Inflammatory macrophage treated with lipopolysaccharide for 4 hours (primary cell): ENCODE measurements around the gene THADA.
"Not testable (repeated sequence)": the region's sequence is repeated elsewhere in the genome, so short reads cannot be mapped to it uniquely, and the experiment has no call there.

ENCODE experiments used
- DNase-seq: peaks from one replicate; pipeline ENCODE4 v3.0.0-alpha.2; 2020

The THADA gene

DNA sequence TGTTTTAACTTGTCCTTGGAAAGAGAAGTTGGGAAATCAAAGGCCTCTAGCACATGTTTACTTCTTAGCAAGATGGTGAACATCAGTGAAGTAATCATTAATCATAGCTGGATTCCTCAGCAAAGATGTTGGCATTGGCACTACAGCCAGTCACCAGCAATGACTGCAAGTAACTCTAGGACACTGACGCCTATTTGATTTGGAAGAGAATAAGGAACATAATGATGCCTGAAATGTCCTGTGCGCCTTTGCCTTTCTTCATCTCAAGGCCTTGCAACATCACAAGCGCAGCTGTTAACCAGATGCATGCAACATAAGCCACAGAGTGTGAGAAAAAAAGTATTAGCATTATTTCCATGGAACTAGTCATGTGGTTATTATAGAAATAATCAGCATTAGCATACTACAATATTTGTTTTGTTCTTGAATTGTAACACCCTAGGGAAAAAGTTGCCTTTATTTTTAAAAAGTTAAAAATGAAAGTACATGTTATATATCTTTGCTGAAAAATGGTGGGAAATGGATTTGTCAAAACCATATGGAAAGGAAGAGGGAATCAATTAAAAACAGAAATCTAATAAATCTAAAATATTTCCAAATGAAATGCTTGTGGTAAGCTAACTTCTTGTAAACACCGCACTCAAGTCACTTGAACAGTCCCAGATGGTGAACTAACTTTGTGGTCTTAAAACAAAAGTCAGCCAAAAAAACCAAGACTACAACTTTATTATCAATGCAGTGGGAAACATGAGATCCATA, 55.6 kb downstream of the THADA start:
- DNase-seq, result peak; percentile 97

DNA sequence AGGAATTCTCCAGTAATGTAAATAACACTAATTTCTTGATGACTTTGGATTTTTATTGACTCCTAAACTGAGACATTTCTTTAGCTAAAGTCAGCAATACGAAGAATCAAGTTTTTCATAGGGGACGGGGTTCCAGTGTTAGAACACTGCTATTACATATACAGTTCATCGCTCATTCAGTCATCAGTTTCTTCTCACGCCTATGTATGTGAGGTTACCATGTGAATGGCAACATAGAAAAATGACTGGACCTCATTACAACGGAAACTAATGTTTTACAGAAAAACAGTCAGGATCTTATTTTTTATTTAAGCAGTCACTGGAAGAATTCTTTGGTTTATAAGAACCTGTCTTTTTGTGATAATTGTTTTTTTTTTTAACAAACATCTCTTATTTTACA, 56.4 kb downstream of the THADA start:
- no peak for DNase-seq

DNA sequence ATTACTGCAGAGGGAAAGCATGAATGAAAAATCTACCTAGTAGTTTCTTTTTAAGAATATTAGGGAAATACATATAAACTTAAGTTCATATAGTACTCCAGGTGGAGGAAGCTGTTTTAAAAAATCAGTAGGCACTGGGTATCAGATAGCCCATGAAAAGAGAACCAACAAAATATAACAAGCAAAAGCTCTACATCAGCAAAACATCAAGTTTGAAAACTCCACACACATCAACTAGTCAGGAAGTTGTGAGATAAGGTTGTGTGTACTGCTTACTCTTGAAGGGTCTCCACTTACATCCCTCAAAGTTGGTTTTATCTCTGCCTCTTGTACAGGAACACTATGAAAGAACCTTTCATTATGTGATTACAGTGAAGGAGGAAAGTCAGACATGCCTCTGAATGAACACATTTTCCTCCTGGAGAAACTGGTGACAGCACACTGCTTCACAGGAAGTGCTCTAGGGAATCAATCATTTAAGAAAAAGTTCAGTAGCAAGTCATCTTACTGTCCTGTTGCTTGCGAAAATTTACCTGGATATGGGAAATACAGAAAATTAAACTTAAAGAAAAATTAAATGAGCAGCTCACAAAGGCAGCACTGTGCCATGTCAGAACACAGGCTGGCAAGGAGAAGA, 57.7 kb downstream of the THADA start:
- no peak for DNase-seq

DNA sequence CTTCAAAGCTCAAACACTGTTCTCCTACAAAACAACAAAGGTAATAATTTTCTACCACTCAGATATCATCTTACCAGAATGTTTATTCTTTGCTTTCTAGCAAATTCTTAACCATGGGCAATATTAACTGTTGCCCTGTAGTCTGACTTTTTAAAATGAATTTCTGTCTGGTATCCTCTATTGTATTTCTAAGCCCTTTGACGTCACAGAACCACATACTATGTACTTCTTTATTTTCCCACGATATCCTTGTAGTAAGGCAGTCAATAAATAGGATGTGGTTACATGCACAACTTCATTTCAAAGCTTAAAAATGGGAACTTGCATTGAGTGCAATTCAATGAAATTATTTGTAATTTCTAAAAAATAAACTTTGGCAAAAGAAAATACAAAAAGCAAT, 58.7 kb downstream of the THADA start:
- DNase-seq, result peak; percentile 90

DNA sequence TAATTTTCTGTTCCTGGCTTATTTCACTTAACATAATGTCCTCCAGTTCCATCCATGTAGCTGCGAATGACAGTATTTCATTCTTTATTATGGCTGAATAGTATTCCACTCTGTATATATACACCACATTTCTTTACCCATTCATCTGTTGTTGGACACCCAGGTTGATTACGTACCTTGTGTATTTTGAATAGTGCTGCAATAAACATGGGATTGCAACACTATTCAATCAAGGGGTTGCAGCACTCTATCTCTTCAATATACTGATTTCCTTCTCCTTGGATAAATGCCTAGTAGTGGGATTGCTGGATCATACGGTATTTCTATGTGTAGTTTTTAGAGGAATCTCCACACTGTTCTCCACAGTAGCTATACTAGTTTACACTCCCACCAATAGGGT, 61.3 kb downstream of the THADA start:
- DNase-seq, result no peak

DNA sequence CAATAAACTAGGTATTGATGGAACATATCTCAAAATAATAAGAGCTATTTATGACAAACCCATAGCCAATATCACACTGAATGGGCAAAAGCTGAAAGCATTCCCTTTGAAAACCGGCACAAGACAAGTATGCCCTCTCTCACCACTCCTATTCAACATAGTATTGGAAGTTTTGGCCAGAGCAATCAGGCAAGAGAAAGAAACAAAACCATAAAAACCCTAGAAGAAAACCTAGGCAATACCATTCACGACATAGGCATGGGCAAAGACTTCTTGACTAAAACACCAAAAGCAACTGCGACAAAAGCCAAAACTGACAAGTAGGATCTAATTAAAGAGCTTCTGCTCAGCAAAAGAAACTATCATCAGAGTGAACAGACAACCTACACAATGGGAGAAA, 63.3 kb downstream of the THADA start:
- DNase-seq, result not testable (repeated sequence)

DNA sequence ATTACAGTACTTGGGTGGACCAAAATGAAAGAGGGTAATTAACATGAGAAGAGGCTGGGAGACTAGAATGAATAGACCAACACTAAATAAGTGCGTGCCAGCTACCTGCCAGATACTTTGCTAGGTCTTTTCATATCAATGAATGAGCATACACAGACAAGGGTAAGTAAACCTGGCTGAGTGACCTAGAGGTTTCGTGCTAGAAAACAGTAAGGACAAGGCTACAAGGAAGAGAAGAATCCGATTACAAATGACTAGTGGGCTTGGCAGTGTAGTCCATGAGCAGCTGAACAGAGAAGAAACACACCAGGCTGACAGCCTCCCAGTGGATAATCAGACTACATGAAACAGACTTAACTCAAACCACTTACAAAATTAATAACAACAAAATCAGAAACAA, 64.6 kb downstream of the THADA start:
- no peak for DNase-seq

DNA sequence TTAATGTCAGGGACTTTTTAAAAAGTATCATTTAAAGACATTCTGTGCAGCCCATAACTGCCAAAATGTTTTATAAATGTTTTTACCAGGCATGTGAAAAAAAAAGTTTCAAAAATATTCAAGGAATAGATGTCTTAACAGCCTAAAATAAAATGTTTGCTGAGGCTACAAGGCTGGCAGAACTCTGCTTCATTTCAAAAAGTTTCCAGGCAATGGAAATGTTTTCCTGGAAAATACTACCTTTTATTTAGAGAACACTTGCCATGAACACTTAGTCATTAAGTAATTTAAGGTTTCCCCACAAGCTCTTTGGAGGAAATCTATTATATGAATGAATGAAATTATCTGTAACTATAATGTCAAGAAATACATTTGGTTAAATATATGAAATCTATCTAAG, 68.8 kb downstream of the THADA start:
- no peak for DNase-seq

DNA sequence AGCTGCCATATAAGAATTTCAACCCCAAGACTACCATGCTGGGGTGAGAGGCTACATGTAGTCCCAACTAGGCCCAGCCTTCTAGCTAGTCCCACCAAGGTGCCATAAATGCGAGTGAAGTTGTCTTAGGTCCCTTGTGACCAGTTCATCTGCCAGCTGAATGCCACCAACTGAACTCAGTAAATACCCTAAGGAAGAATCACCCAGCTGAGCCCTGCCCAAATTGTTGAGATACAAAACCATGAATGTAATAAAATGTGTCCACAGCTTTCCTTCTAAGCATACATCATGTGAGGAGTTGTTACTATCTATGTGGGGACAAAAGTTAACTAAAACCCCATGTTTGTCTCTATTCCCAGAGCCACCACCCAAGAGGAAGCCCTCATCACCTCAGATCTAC, 70.3 kb downstream of the THADA start:
- no peak for DNase-seq

DNA sequence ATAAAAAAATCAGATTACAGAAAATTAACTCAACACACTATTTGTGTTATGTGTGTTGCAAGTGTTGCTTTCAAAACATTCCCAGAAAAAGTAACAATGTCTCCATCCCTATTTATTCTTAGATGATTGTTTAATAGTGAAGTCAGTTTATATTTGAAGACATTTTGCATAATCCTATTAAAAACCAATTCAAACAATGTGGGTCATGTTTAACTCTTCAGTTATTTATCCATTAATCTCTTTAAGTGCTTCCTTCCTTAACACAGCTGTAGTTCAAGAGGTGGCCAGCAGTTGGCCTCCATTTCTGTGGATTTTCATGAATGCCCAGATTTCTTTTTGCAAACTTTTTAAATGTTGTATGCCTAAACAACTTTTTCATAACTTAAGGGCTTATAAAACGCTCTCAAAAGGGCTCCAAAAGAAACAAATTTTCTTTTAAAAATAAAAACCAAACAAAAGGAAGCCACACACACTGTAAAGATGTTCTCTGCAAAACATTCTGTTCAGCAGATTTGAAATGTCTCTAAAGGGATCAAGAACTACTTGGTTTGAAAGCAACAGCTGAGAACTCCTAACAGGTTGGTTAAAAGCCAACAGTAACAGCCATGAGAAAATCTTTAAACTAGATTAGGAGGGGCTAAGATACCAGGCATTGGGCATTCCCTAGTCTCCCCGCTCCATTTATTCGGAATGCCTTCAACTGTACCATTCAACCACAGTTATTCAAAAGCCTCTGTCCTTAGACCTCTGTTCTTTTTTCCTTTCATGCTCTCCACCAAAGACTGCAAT, 71.5 kb downstream of the THADA start:
- no peak for DNase-seq

DNA sequence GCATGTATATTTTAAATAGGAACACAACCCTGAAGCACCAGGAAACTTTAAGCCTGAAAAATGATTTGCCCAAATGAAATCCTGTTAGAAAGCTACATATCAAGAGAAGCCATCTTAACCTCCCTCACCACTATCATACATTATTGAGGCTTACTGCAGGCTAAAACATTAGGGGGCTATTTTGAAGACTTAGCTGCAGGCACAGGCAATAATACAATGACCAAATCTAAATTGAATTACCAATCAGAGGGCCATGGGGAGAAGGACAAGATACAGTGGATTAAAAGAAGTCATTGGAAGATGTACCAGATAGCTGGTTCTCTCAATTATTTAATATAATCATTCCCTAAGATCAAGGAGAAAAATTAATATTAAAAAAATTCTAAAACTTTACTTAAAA, 73.7 kb downstream of the THADA start:
- DNase-seq, result no peak

DNA sequence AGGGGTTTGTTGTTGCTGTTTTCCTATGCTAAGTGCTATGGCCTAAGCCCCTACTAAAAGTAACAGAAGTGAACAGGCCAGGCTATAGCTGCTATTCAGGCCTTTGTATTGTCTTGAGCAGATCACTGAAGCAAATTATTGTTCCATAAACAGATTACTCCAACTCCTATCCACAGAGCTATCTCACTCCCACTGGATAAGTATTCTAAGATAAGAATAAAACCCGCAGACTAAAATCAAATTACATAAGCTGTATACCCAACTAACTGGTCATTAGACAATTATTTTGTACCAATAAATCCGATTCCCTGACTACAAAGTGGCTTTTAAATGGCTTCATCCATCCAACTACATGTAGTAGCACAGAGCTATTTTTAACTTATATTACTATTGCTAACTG, 74.3 kb downstream of the THADA start:
- no peak for DNase-seq

DNA sequence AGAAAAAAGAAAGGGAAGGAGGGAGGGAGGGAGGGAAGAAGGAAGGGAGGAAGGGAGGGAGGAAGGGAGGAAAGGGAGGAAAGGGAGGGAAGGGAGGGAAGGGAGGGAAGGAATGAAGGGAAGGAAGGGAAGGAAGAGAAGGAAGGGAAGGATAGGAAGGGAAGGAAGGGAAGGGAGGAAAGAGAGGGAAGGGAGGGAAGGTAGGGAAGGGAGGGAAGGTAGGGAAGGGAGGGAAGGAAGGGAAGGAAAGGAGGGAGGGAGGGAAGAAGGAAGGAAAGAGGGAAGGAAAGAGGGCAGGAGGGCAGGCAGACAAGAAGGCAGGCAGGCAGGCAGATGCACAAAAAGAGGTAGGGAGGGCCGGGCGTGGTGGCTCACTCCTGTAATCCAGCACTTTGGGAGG, 74.9 kb downstream of the THADA start:
- no peak for DNase-seq

DNA sequence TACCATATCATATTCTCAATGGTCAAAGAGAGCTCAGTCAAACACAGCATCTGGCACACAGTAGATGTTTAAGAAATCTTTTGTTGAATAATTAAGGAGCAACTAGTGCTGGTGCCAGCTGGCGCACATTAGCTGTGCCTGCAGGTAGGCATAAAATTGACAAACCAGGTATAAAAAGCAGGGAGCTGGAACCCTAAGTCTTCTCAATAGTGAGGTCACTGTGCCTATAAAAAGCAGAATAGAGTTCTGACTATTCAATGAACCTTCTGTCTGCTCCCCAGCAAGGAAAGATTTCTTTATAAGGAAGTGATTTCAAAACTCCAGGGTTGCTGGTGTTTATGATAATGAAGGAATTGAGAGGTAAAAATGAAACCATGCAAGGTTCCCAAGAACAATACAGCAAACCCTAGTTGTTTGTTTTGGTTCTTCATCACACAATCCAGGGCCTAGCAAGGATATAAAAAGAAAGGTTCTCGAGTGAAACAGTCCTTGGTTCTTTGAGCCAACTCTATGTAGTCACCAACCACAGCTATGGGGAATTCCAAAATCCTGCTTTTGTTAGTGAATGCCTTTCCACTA, 76.1 kb downstream of the THADA start:
- peak; percentile 79 for DNase-seq

DNA sequence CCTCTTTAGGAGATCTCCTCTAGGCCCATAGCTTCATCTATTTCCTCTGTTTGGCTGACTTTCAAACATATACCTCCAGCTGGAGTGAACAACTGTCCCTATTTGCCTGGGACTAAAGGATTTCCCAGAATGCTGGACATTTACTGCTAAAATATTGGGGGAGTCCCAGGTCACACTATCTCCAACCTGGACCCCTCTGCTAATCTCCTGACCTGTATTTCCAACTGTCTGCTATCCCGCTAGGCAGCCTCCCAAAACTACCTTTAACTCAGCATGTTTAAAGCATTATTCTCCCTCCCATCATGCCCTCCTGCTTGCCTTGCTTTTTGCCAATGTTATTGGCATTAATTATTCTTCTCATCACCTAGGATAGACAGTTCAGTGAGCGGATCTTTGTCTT, 77.1 kb downstream of the THADA start:
- no peak for DNase-seq

DNA sequence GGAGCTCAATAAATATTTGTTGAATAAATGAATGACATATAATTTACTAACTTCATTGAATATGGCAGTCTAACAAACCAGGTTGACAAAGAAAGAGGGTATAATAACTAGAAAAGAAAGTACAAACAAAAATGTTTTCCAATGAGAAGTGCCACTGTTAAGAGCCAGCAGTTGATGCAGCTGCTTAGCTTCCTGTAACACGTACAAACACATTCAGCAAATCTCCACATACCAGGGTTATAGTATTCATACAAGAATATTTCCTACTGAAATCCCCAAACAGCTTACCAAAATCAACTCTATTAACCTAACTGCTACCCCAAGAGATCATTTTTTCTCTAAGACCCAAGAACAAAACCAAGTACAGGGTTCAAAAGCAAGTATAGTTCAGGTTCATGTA, 77.7 kb downstream of the THADA start:
- DNase-seq, result no peak

DNA sequence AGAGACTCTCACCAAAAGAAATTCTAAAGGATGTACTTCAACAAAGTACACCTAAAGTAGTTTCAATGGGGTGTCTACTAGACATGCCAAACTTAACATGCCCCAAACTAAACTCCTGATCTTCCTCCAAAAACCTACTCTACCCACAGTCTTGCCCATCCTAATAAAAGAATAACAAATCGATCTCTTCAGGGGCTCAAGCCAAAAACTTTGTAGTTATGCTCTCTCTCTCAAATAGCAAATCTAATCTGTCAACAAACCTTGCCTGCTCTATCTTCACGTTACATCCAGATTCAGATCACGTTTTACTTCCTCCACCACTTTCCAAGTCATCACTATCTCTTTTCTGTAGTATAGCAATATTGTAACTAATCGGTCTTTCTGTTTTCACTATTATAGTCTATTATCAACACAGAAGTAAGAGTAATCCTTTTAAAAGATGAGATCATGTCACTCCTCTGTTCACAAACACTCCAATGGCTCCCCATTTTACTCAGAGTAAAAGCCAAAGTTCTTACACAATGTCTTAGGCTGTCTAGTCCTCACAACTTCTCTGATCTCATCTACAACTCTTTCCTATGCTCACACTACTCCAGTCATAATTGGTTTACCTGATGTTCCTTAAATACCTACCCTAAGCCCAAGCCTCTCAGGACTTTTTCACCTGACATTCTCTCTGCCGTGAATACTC, 79.9 kb downstream of the THADA start:
- DNase-seq, result peak; percentile 7

DNA sequence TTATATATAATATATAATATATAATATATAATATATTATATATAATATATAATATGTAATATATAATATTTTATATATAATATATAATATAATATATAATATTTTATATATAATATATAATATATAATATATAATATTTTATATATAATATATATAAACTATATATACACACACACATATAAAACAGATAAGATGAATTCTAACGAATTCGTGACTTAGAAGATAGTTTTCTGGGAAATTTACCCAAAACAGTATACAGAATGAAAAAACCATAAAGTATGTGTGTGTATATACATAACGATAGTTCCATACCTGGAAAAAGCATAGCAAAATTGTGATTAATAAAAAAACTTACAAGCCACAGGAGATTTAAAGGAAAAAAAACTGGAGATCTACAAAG, 80.6 kb downstream of the THADA start:
- DNase-seq, result no peak

DNA sequence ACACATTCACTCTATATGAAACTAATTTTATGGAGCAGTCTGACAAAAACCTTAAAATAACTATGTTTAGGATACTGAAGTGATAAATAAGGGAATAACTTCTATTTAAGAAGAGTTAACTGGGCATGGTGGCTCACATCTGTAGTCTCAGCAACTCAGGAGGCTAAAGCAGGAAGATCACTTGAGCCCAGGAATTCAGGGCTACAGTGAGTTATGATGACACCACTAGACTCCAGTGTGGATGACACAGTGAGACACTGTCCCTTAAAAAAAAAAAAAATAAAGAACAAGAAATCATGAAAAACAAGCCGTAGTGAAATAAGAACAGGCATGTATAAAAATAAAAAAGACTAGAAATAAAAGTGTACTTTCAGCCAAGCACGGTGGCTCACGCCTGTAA, 82.0 kb downstream of the THADA start:
- no peak for DNase-seq

DNA sequence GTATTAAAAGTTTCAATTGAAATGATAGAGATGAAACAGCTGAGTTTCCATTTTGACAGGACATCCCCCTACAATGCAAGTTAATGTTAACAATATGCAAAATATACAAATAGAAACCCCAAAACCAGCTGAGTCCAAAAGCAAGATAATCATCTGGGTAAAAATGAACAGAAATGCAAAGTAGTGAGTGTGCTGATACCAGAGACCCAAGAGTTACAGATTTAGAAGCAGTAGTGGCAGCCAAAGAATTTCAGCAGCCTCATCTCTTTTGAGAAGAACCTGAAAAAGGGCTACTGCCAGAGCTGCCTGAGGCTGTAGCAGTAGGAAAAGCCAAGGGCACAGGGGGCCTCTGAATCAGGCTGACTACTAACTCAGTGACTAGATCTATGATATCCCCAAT, 82.6 kb downstream of the THADA start:
- DNase-seq, result no peak

DNA sequence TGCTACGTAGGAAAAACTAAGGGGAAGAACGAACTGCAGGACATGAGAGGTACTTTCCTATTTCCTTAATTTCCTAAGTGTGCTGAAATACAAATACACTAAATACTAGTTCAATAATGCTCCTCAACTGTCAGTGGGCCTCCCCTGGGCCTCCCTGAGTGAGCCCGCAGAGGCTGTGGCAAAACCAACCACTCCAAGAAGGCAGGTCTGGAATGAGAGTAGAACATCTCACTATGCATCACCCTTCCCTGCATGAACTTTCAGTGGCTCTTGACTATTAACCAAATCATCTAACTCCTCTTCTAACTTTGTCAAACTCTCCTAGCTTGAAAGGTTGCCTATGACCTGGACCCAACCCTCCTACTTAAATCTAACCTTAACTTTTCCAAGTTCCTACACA, 84.6 kb downstream of the THADA start:
- DNase-seq, result no peak

DNA sequence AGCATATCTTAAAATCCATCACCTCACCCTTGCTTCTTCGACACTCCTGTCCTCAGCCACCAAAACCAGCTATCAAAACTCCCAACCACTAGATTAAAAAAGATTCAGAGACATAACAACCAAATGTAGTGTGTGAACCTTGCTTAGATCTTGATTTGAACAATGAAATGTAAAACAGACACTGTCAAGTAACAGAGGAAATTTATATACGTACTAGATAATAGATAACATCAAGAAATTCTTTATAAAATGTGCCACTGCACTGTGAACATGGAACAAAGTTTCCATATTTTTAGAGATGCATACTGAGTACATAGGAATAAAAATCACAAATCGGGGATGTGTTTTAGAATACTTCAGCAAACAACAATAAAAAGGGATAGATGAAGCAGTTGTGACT, 86.0 kb downstream of the THADA start:
- DNase-seq, result no peak

DNA sequence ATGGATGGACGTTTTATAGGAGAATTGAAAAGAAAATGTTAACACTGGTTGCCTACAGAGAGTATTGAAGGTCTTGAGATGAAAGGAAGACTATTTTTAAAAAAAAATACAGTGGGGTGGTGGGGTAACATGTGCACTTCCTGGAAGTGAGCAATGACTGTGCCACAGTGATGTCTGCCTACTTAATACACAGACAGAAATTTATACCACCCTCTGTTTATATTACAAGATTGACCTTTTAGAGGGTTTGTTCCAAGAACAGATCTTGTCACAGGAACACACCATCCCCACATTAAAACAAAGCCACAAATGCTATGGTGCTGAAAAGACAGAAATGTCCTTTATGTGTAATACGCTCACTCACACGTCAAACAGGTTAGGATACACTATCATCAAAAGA, 87.6 kb downstream of the THADA start:
- no peak for DNase-seq
